Nephron (organoid): Measurements from ENCODE around the gene KATNAL1.

ENCODE experiments used
- H3K27ac Mint-ChIP-seq, 3 experiments: 2 replicates each; pipeline ENCODE4 v1.8.0; 2020; ENCODE audit warnings: mixed read lengths in 3 of 3, mild to moderate bottlenecking in 2 of 3, moderate library complexity in 1 of 3
- H3K27me3 Mint-ChIP-seq: 2 replicates; pipeline ENCODE4 v1.8.0; 2021; ENCODE audit warnings: low read depth, mild to moderate bottlenecking, moderate library complexity, mixed read lengths
- H3K36me3 Mint-ChIP-seq: 2 replicates; pipeline ENCODE4 v1.8.0; 2020; ENCODE audit warnings: low read depth, mixed read lengths
- H3K4me1 Mint-ChIP-seq: 2 replicates; pipeline ENCODE4 v1.8.0; 2020; ENCODE audit warnings: mixed read lengths
- H3K4me3 Mint-ChIP-seq, 3 experiments: 2 replicates each; pipeline ENCODE4 v1.8.0; 2020; ENCODE audit warnings: mild to moderate bottlenecking in 3 of 3, mixed read lengths in 3 of 3, moderate library complexity in 2 of 3
- H3K9me3 Mint-ChIP-seq: 2 replicates; pipeline ENCODE4 v1.8.0; 2020; ENCODE audit warnings: mixed read lengths
- CTCF ChIP-seq, 3 experiments: fragments of 200-600 bp; sonication (generic); IDR thresholded peaks; one replicate each; pipeline ENCODE4 v1.5.0; 2021; ENCODE audit warnings: antibody characterized with exemption in 3 of 3; ENCODE audit not compliant: unreplicated experiment in 3 of 3

KATNAL1 gene

GRCh38 chr13:30216111-30216510, 91.2 kb downstream of the KATNAL1 start:
- Mint-ChIP-seq H3K27ac (no peak overlapping the region), H3K4me1 (no peaks in the 10 kb centered on the region), H3K4me3 (no peak overlapping the region), H3K36me3 (peaks cover 43% of the 10 kb centered on the region), H3K27me3 (no peaks in the 10 kb centered on the region), H3K9me3 (peaks cover 5% of the 10 kb centered on the region)
- no peak for TF ChIP-seq CTCF (IDR thresholded peaks at IDR 0.05; ENCODE audit: unreplicated experiment in 3 of 3)

GRCh38 chr13:30212256-30212655, 95.1 kb downstream of the KATNAL1 start:
- H3K9me3 Mint-ChIP-seq: peaks cover 5% of the 10 kb centered on the region
- H3K27ac Mint-ChIP-seq: no peak overlapping the region
- H3K36me3 Mint-ChIP-seq: peaks cover 56% of the 10 kb centered on the region
- no peaks in the 10 kb centered on the region for H3K27me3 Mint-ChIP-seq
- no peak for TF ChIP-seq CTCF (IDR thresholded peaks at IDR 0.05; ENCODE audit: unreplicated experiment in 3 of 3)
- no peak overlapping the region for H3K4me3 Mint-ChIP-seq
- no peaks in the 10 kb centered on the region for H3K4me1 Mint-ChIP-seq

GRCh38 chr13:30211745-30212144, 95.6 kb downstream of the KATNAL1 start:
- Mint-ChIP-seq H3K9me3 (peaks cover 5% of the 10 kb centered on the region), H3K27me3 (no peaks in the 10 kb centered on the region), H3K4me3 (no peak overlapping the region), H3K4me1 (no peaks in the 10 kb centered on the region), H3K27ac (no peak overlapping the region), H3K36me3 (peaks cover 57% of the 10 kb centered on the region)
- TF ChIP-seq CTCF (IDR thresholded peaks at IDR 0.05; ENCODE audit: unreplicated experiment in 3 of 3): no peak

GRCh38 chr13:30204564-30204963, 102.8 kb downstream of the KATNAL1 start:
- TF ChIP-seq CTCF (IDR thresholded peaks at IDR 0.05; ENCODE audit: unreplicated experiment in 3 of 3): no peak
- H3K27ac Mint-ChIP-seq: no peak overlapping the region
- H3K4me1 Mint-ChIP-seq: no peaks in the 10 kb centered on the region
- peaks cover 29% of the 10 kb centered on the region for H3K36me3 Mint-ChIP-seq
- no peaks in the 10 kb centered on the region for H3K9me3 Mint-ChIP-seq
- no peak overlapping the region for H3K4me3 Mint-ChIP-seq
- H3K27me3 Mint-ChIP-seq: no peaks in the 10 kb centered on the region

GRCh38 chr13:30196025-30196424, 111.3 kb downstream of the KATNAL1 start:
- TF ChIP-seq CTCF (IDR thresholded peaks at IDR 0.05; ENCODE audit: unreplicated experiment in 3 of 3): no peak
- Mint-ChIP-seq H3K27me3 (no peaks in the 10 kb centered on the region), H3K9me3 (no peaks in the 10 kb centered on the region), H3K4me1 (no peaks in the 10 kb centered on the region), H3K4me3 (no peak overlapping the region), H3K36me3 (no peaks in the 10 kb centered on the region), H3K27ac (no peak overlapping the region)

GRCh38 chr13:30194906-30195305, 112.4 kb downstream of the KATNAL1 start:
- Mint-ChIP-seq H3K4me1 (no peaks in the 10 kb centered on the region), H3K9me3 (no peaks in the 10 kb centered on the region), H3K27ac (no peak overlapping the region), H3K27me3 (no peaks in the 10 kb centered on the region), H3K4me3 (no peak overlapping the region), H3K36me3 (no peaks in the 10 kb centered on the region)
- TF ChIP-seq CTCF (IDR thresholded peaks at IDR 0.05; ENCODE audit: unreplicated experiment in 3 of 3): no peak
